ENCODE data around the gene SSH2.
"Not testable (repeated sequence)": the region's sequence is repeated elsewhere in the genome, so short reads cannot be mapped to it uniquely, and the experiment has no call there.

SSH2 gene

GRCh38 chr17:29682054-29682453, 248.0 kb downstream of the SSH2 start:
- Histone ChIP-seq H3K36me3 (ENCODE audit: control insufficient read depth, insufficient read depth, low read length) (no peaks in the 10 kb centered on the region), H3K4me2 (ENCODE audit: low read length) (no peak overlapping the region), H3K27ac (no peak overlapping the region), H3K27me3 (ENCODE audit: control insufficient read depth, insufficient read depth, low read length) (no peaks in the 10 kb centered on the region), H3K9me3 (ENCODE audit: control insufficient read depth, low read length) (no peaks in the 10 kb centered on the region), H3K4me1 (no peaks in the 10 kb centered on the region), H3K79me2 (no peaks in the 10 kb centered on the region), H2AFZ (no peak overlapping the region), H3K9ac (no peak overlapping the region), H3K4me3 (ENCODE audit: low read depth, low read length) (no peak overlapping the region)
- TF ChIP-seq CTCF (IDR thresholded peaks at IDR 0.05), result peak; percentile 6

- Histone ChIP-seq H3K79me2 (no peaks in the 10 kb centered on the region), H3K4me1 (no peaks in the 10 kb centered on the region), H3K9me3 (ENCODE audit: control insufficient read depth, low read length) (no peaks in the 10 kb centered on the region), H2AFZ (no peak overlapping the region), H3K9ac (no peak overlapping the region), H3K4me2 (ENCODE audit: low read length) (no peak overlapping the region), H3K27ac (no peak overlapping the region), H3K36me3 (ENCODE audit: control insufficient read depth, insufficient read depth, low read length) (no peaks in the 10 kb centered on the region), H3K4me3 (ENCODE audit: low read depth, low read length) (no peak overlapping the region), H3K27me3 (ENCODE audit: control insufficient read depth, insufficient read depth, low read length) (no peaks in the 10 kb centered on the region)
- TF ChIP-seq CTCF (IDR thresholded peaks at IDR 0.05), result no peak
These were observed 252.2 kb downstream of the SSH2 start for GRCh38 chr17:29677824-29678223.

GRCh38 chr17:29677221-29677791, 252.7 kb downstream of the SSH2 start:
- Histone ChIP-seq H3K79me2 (no peaks in the 10 kb centered on the region), H3K4me2 (ENCODE audit: low read length) (no peak overlapping the region), H3K27me3 (ENCODE audit: control insufficient read depth, insufficient read depth, low read length) (no peaks in the 10 kb centered on the region), H3K4me3 (ENCODE audit: low read depth, low read length) (no peak overlapping the region), H3K4me1 (no peaks in the 10 kb centered on the region), H3K9ac (no peak overlapping the region), H2AFZ (no peak overlapping the region), H3K36me3 (ENCODE audit: control insufficient read depth, insufficient read depth, low read length) (no peaks in the 10 kb centered on the region), H3K27ac (no peak overlapping the region), H3K9me3 (ENCODE audit: control insufficient read depth, low read length) (no peaks in the 10 kb centered on the region)
- TF ChIP-seq CTCF (IDR thresholded peaks at IDR 0.05), result no peak

- H3K27me3 ChIP-seq (ENCODE audit: control insufficient read depth, insufficient read depth, low read length); H2AFZ ChIP-seq; H3K9me3 ChIP-seq (ENCODE audit: control insufficient read depth, low read length); H3K79me2 ChIP-seq; H3K27ac ChIP-seq; H3K4me3 ChIP-seq (ENCODE audit: low read depth, low read length); H3K9ac ChIP-seq; H3K4me1 ChIP-seq; H3K4me2 ChIP-seq (ENCODE audit: low read length); H3K36me3 ChIP-seq (ENCODE audit: control insufficient read depth, insufficient read depth, low read length): not testable (repeated sequence)
These were observed 254.1 kb downstream of the SSH2 start for GRCh38 chr17:29675961-29676360.

- Histone ChIP-seq H3K9ac (no peak overlapping the region), H3K4me1 (no peaks in the 10 kb centered on the region), H3K9me3 (ENCODE audit: control insufficient read depth, low read length) (no peaks in the 10 kb centered on the region), H3K4me2 (ENCODE audit: low read length) (no peak overlapping the region), H2AFZ (no peak overlapping the region), H3K79me2 (no peaks in the 10 kb centered on the region), H3K27me3 (ENCODE audit: control insufficient read depth, insufficient read depth, low read length) (no peaks in the 10 kb centered on the region), H3K27ac (no peak overlapping the region), H3K4me3 (ENCODE audit: low read depth, low read length) (no peak overlapping the region), H3K36me3 (ENCODE audit: control insufficient read depth, insufficient read depth, low read length) (no peaks in the 10 kb centered on the region)
- no peak for TF ChIP-seq CTCF (IDR thresholded peaks at IDR 0.05)
These were observed 255.7 kb downstream of the SSH2 start for GRCh38 chr17:29674281-29674680.

All from parathyroid adenoma (tissue), 2 donors.